Stimulated activated CD4-positive, alpha-beta T cell treated with anti-CD3 and anti-CD28 coated beads, Interleukin-1b, Interleukin-23, amount 100 ng/mL, for 48 hours (primary cell): Measurements from ENCODE around the gene BACH2.
"Not testable (repeated sequence)": the region's sequence is repeated elsewhere in the genome, so short reads cannot be mapped to it uniquely, and the experiment has no call there.

ENCODE experiments used
- DNase-seq: peaks from one replicate; pipeline ENCODE4 v3.0.0-alpha.2; 2020

BACH2 gene

GRCh38 chr6:90087106-90087833 is 209.4 kb downstream of the BACH2 start:
- no peak for DNase-seq

GRCh38 chr6:90086517-90086916 is 210.1 kb downstream of the BACH2 start:
- no peak for DNase-seq

DNA sequence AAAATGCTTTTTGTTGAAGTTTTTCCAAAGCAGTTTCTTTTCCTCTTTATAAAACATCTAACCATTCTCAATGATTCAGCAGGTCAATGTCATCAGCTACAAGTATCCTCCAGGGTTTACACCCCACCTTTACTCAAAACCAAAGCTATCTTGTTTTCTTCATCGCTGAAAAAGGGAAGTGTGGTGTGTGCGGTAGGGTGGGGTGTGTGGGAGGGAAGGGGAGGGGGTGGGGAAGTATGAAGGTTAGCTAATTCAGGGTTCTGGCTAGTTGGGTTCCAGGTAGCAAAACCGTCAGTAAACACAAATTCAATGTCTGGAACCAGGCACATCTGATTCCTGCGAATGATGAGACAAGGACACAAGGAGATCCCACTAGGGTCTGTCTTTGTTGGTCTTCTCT is 212.8 kb downstream of the BACH2 start:
- DNase-seq, result peak; percentile 55

GRCh38 chr6:90082847-90083246 is 213.8 kb downstream of the BACH2 start:
- DNase-seq, result no peak

DNA sequence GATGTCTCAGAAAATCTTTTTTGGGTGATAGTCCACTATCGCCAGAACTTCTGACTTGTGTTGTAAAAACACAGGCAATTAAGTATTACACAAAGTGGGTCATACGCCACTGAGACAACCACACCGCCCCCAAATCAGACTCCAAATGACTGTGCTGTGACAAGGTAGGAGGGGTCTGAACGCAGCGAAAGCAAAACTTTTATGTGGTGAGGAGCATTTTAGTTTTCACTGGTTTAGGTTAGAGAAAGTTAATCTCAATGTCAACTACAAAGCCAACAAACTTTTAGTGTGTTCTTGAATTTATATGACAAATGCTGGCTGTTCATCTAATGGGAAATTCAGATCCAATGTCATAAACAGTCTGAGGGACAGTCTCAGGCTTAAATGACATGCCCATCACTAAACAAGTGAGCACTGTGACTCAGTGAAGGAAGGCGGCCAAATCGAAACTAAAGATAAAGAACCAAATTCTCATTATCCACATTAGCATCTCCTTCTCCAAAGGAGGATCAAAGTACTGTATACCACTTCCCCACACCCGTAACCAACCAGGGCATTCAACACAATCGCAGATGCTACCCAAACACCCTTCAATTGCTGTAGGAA is 215.7 kb downstream of the BACH2 start:
- DNase-seq, result peak; percentile 89

GRCh38 chr6:90079560-90080490 is 216.8 kb downstream of the BACH2 start:
- peak; percentile 67 for DNase-seq

GRCh38 chr6:90078513-90079289 is 217.9 kb downstream of the BACH2 start:
- peak; percentile 90 for DNase-seq

- DNase-seq, result no peak
Observed at GRCh38 chr6:90076511-90077415, 219.9 kb downstream of the BACH2 start.

GRCh38 chr6:90074161-90074850 is 222.3 kb downstream of the BACH2 start:
- no peak for DNase-seq

- DNase-seq, result no peak
Observed at GRCh38 chr6:90072935-90073464, 223.6 kb downstream of the BACH2 start.

- no peak for DNase-seq
Observed at GRCh38 chr6:90072501-90072900, 224.1 kb downstream of the BACH2 start.

GRCh38 chr6:90068703-90069523 is 227.7 kb downstream of the BACH2 start:
- no peak for DNase-seq

- peak; percentile 63 for DNase-seq
Observed at GRCh38 chr6:90068264-90068663, 228.4 kb downstream of the BACH2 start.

- DNase-seq, result no peak
Observed at GRCh38 chr6:90066697-90067096, 229.9 kb downstream of the BACH2 start.

GRCh38 chr6:90065173-90065572 is 231.5 kb downstream of the BACH2 start:
- no peak for DNase-seq

- DNase-seq, result no peak
Observed at GRCh38 chr6:90062667-90063066, 234.0 kb downstream of the BACH2 start.

GRCh38 chr6:90062051-90062450 is 234.6 kb downstream of the BACH2 start:
- DNase-seq, result no peak

GRCh38 chr6:90059178-90059577 is 237.5 kb downstream of the BACH2 start:
- not testable (repeated sequence) for DNase-seq

DNA sequence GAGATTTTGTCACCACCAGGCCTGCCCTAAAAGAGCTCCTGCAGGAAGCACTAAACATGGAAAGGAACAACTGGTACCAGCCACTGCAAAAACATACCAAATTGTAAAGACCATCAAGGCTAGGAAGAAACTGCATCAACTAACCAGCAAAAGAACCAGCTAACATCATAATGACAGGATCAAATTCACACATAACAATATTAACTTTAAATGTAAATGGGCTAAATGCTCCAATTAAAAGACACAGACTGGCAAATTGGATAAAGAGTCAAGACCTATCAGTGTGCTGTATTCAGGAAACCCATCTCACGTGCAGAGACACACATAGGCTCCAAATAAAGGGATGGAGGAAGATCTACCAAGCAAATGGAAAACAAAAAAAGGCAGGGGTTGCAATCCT is 240.7 kb downstream of the BACH2 start:
- not testable (repeated sequence) for DNase-seq

- DNase-seq, result not testable (repeated sequence)
Observed at GRCh38 chr6:90054193-90054592, 242.4 kb downstream of the BACH2 start.
